Measurements from ENCODE around the gene CACNG7. TPM values are rescaled to one million over a fixed set of nuclear protein-coding genes. Genes with fewer than 3 reads are reported as not detected.
A peak's percentile ranks its signal among the peaks of the same experiment; 100 is the strongest.

Gene CACNG7
- total RNA-seq, 1 experiment from 2014 or later, result not detected

GRCh38 chr19:53905787-53906186 is 3.3 kb upstream of the CACNG7 start:
- no peak overlapping the region for H3K27ac ChIP-seq (ENCODE audit: low read depth, low read length)
- ChIA-PET RAD21 (ENCODE audit: low non-redundant PET in 1 of 2, low total read pairs in 2 of 2, uncharacterized antibody in 2 of 2, unreplicated experiment in 2 of 2) (no interaction called here), POLR2A (no interaction called here), CTCF (no interaction called here)
- no peaks in the 10 kb centered on the region for H4K20me1 ChIP-seq (ENCODE audit: insufficient read depth)
- no peaks in the 10 kb centered on the region for H3K9me2 ChIP-seq (ENCODE audit: insufficient read depth)
- no peak for DNase-seq (ENCODE audit: low read depth, low spot score)
- no peaks in the 10 kb centered on the region for H3K79me2 ChIP-seq (ENCODE audit: insufficient read depth, low read length)
- no peak for TF ChIP-seq FOSL1 (IDR thresholded peaks at IDR 0.05; ENCODE audit: low read depth)
- no peak for TF ChIP-seq YY1 (IDR thresholded peaks at IDR 0.05; ENCODE audit: extremely low read depth, insufficient replicate concordance, low read depth, low read length)
- TF ChIP-seq ZNF274 (IDR thresholded peaks at IDR 0.05; ENCODE audit: low read depth, low read length), result no peak
- no peak for TF ChIP-seq EGR1 (IDR thresholded peaks at IDR 0.05; ENCODE audit: low read depth)
- no peaks in the 10 kb centered on the region for H3K9me3 ChIP-seq (ENCODE audit: control insufficient read depth in 1 of 2, insufficient read depth in 1 of 2, low read depth in 1 of 2, low read length in 2 of 2)
- H3K9ac ChIP-seq (ENCODE audit: low read length), result no peak overlapping the region
- peaks cover 14% of the 10 kb centered on the region; the same call in 1 of the 2 replicates for H3K27me3 ChIP-seq (ENCODE audit: insufficient read depth, low read length)
- intact Hi-C loops (cut with micrococcal nuclease), result loop anchor here (5.0 kb wide), 1 partner anchor 117 kb away; no protein-coding TSS in a partner anchor
- BruUV-seq (replicated peaks), result no TSS peak
- no peak overlapping the region for H3K4me3 ChIP-seq (replicated peaks in 1 of 2; ENCODE audit: low read depth in 1 of 2, low read length in 2 of 2)
- H3K4me1 ChIP-seq (ENCODE audit: control insufficient read depth in 1 of 2, insufficient read depth in 2 of 2, low read length in 2 of 2), result peaks cover 0 to 12% of the 10 kb centered on the region in 2 experiments; a peak in 2 of 4 replicates
- H3K4me2 ChIP-seq (ENCODE audit: low read length), result no peak overlapping the region
- no peak for ATAC-seq
- H3K36me3 ChIP-seq (ENCODE audit: control insufficient read depth in 1 of 2, insufficient read depth in 2 of 2, low read length in 2 of 2), result no peaks in the 10 kb centered on the region
- no peak overlapping the region for H2AFZ ChIP-seq (ENCODE audit: low read depth, low read length, poor library complexity, severe bottlenecking)

DNA sequence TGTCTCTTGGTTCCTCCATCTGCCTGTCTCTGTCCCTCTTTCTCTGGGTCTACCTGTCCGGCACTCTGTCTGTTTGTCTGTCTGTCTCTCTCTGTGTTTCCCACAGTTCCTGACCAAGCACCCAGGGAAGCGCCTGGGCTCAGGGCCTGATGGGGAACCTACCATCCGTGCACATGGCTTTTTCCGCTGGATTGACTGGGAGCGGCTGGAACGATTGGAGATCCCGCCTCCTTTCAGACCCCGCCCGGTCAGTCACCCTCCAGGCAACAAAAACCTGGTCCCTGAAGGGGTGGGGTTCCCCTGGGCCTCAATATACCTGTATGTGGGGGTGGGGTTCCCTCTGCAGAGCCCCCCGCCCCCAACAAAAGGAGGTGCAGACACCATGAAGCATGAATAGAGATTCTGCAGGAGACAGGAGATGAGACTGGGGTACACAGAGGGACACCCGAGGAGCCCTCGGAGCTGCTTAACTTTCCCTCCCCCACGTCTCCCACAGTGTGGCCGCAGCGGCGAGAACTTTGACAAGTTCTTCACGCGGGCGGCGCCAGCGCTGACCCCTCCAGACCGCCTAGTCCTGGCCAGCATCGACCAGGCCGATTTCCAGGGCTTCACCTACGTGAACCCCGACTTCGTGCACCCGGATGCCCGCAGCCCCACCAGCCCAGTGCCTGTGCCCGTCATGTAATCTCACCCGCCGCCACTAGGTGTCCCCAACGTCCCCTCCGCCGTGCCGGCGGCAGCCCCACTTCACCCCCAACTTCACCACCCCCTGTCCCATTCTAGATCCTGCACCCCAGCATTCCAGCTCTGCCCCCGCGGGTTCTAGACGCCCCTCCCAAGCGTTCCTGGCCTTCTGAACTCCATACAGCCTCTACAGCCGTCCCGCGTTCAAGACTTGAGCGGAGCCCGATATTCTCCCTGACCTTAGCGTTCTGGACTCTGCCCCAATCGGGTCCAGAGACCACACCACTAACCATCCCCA is 2.6 kb upstream of the CACNG7 start:
- H3K4me3 ChIP-seq (replicated peaks in 1 of 2; ENCODE audit: low read depth in 1 of 2, low read length in 2 of 2), result no peak overlapping the region
- intact Hi-C loops (cut with micrococcal nuclease), result loop anchor here (5.0 kb wide), 1 partner anchor 116 kb away; no protein-coding TSS in a partner anchor
- no peaks in the 10 kb centered on the region for H3K79me2 ChIP-seq (ENCODE audit: insufficient read depth, low read length)
- no peak overlapping the region for H3K27ac ChIP-seq (ENCODE audit: low read depth, low read length)
- no peaks in the 10 kb centered on the region for H4K20me1 ChIP-seq (ENCODE audit: insufficient read depth)
- peaks cover 14% of the 10 kb centered on the region; the same call in 1 of the 2 replicates for H3K27me3 ChIP-seq (ENCODE audit: insufficient read depth, low read length)
- ChIA-PET CTCF (no interaction called here), RAD21 (ENCODE audit: low non-redundant PET in 1 of 2, low total read pairs in 2 of 2, uncharacterized antibody in 2 of 2, unreplicated experiment in 2 of 2) (no interaction called here), POLR2A (no interaction called here)
- no peak for DNase-seq (ENCODE audit: low read depth, low spot score)
- H3K4me1 ChIP-seq (ENCODE audit: control insufficient read depth in 1 of 2, insufficient read depth in 2 of 2, low read length in 2 of 2), result peaks cover 0 to 12% of the 10 kb centered on the region in 2 experiments; a peak in 2 of 4 replicates
- H3K9me2 ChIP-seq (ENCODE audit: insufficient read depth), result no peaks in the 10 kb centered on the region
- BruUV-seq (replicated peaks), result no TSS peak
- peak overlapping the region; percentile 36 for H3K4me2 ChIP-seq (ENCODE audit: low read length)
- H3K9me3 ChIP-seq (ENCODE audit: control insufficient read depth in 1 of 2, insufficient read depth in 1 of 2, low read depth in 1 of 2, low read length in 2 of 2), result no peaks in the 10 kb centered on the region
- H2AFZ ChIP-seq (ENCODE audit: low read depth, low read length, poor library complexity, severe bottlenecking), result peak overlapping the region; percentile 74
- H3K9ac ChIP-seq (ENCODE audit: low read length), result no peak overlapping the region
- H3K36me3 ChIP-seq (ENCODE audit: control insufficient read depth in 1 of 2, insufficient read depth in 2 of 2, low read length in 2 of 2), result no peaks in the 10 kb centered on the region
- TF ChIP-seq ELF1 (IDR thresholded peaks at IDR 0.05; ENCODE audit: borderline replicate concordance, low read depth) (no peak), RAD21 (IDR thresholded peaks at IDR 0.05; ENCODE audit: low read depth) (peak; percentile 75), CTCF (IDR thresholded peaks at IDR 0.05 in 2 of 3, conservative IDR thresholded peaks at IDR 0.05 in 1 of 3; ENCODE audit: borderline replicate concordance in 1 of 3, insufficient read depth in 1 of 3, low read depth in 2 of 3, low read length in 2 of 3) (peak; percentile 60 to 84 (median 83); a peak in 5 of 6 replicates)
- peak; percentile 82 for ATAC-seq

Data from HCT116 (cell line).